ENCODE data around the gene DBT. TPM values are rescaled to one million over a fixed set of nuclear protein-coding genes. Genes with fewer than 3 reads are reported as not detected.

DBT gene
- total and polyA plus RNA-seq, 10 of the 15 experiments (the other 5 are each of a cell fraction or from before 2014, with no cell fraction given), result 2.1 to 15.9 (median 6.9) TPM

- TF ChIP-seq CBFB (IDR thresholded peaks at IDR 0.05; ENCODE audit: low read depth) (no peak), NR2C2 (IDR thresholded peaks at IDR 0.05; ENCODE audit: borderline replicate concordance, control insufficient read depth, insufficient read length, low read depth) (no peak), SMC3 (IDR thresholded peaks at IDR 0.05; ENCODE audit: borderline replicate concordance, low read length) (no peak; the same call in 1 of the 2 replicates), ZBTB40 (IDR thresholded peaks at IDR 0.05; ENCODE audit: borderline replicate concordance) (no peak), CHD2 (IDR thresholded peaks at IDR 0.05; ENCODE audit: borderline replicate concordance, low read depth, low read length) (no peak), POLR2AphosphoS2 (IDR thresholded peaks at IDR 0.05; ENCODE audit: low read depth, low read length) (no peak), BHLHE40 (IDR thresholded peaks at IDR 0.05; ENCODE audit: borderline replicate concordance in 1 of 2, low read depth in 2 of 2, low read length in 1 of 2) (no peak), PAX8 (IDR thresholded peaks at IDR 0.05) (no peak), RB1 (IDR thresholded peaks at IDR 0.05; ENCODE audit: borderline replicate concordance) (no peak), ZBED1 (IDR thresholded peaks at IDR 0.05; ENCODE audit: borderline replicate concordance) (no peak), MAX (IDR thresholded peaks at IDR 0.05; ENCODE audit: low read depth, low read length) (no peak), MTA3 (IDR thresholded peaks at IDR 0.05; ENCODE audit: borderline replicate concordance, low read length) (no peak), KLF5 (IDR thresholded peaks at IDR 0.05; ENCODE audit: partially characterized antibody) (no peak), FOS (IDR thresholded peaks at IDR 0.05; ENCODE audit: borderline replicate concordance, extremely low read depth, insufficient read length) (no peak), ETV6 (conservative IDR thresholded peaks at IDR 0.05 in 1 of 2, IDR thresholded peaks at IDR 0.05 in 1 of 2; ENCODE audit: borderline replicate concordance in 1 of 2, low read depth in 1 of 2) (peak in 1 of 2 experiments; percentile 54; a peak in 1 of 4 replicates), SREBF2 (IDR thresholded peaks at IDR 0.05; ENCODE audit: low read length) (no peak), BMI1 (IDR thresholded peaks at IDR 0.05; ENCODE audit: borderline replicate concordance) (no peak), BACH1 (IDR thresholded peaks at IDR 0.05; ENCODE audit: borderline replicate concordance) (no peak), NR2F1 (conservative IDR thresholded peaks at IDR 0.05) (no peak)
- TF ChIP-seq, protein P1, sequence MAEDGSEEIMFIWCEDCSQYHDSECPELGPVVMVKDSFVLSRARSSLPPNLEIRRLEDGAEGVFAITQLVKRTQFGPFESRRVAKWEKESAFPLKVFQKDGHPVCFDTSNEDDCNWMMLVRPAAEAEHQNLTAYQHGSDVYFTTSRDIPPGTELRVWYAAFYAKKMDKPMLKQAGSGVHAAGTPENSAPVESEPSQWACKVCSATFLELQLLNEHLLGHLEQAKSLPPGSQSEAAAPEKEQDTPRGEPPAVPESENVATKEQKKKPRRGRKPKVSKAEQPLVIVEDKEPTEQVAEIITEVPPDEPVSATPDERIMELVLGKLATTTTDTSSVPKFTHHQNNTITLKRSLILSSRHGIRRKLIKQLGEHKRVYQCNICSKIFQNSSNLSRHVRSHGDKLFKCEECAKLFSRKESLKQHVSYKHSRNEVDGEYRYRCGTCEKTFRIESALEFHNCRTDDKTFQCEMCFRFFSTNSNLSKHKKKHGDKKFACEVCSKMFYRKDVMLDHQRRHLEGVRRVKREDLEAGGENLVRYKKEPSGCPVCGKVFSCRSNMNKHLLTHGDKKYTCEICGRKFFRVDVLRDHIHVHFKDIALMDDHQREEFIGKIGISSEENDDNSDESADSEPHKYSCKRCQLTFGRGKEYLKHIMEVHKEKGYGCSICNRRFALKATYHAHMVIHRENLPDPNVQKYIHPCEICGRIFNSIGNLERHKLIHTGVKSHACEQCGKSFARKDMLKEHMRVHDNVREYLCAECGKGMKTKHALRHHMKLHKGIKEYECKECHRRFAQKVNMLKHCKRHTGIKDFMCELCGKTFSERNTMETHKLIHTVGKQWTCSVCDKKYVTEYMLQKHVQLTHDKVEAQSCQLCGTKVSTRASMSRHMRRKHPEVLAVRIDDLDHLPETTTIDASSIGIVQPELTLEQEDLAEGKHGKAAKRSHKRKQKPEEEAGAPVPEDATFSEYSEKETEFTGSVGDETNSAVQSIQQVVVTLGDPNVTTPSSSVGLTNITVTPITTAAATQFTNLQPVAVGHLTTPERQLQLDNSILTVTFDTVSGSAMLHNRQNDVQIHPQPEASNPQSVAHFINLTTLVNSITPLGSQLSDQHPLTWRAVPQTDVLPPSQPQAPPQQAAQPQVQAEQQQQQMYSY (CRISPR knock-in tag; IDR thresholded peaks at IDR 0.05), result no peak
- TF ChIP-seq, protein P2, sequence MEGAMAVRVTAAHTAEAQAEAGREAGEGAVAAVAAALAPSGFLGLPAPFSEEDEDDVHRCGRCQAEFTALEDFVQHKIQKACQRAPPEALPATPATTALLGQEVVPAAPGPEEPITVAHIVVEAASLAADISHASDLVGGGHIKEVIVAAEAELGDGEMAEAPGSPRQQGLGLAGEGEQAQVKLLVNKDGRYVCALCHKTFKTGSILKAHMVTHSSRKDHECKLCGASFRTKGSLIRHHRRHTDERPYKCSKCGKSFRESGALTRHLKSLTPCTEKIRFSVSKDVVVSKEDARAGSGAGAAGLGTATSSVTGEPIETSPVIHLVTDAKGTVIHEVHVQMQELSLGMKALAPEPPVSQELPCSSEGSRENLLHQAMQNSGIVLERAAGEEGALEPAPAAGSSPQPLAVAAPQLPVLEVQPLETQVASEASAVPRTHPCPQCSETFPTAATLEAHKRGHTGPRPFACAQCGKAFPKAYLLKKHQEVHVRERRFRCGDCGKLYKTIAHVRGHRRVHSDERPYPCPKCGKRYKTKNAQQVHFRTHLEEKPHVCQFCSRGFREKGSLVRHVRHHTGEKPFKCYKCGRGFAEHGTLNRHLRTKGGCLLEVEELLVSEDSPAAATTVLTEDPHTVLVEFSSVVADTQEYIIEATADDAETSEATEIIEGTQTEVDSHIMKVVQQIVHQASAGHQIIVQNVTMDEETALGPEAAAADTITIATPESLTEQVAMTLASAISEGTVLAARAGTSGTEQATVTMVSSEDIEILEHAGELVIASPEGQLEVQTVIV (IDR thresholded peaks at IDR 0.05; ENCODE audit: borderline replicate concordance, partially characterized antibody), result no peak
Measured at GRCh38 chr1:100152271-100152670, 97.4 kb downstream of the DBT start (continued).
